ENCODE data around the gene SND1.

DNA sequence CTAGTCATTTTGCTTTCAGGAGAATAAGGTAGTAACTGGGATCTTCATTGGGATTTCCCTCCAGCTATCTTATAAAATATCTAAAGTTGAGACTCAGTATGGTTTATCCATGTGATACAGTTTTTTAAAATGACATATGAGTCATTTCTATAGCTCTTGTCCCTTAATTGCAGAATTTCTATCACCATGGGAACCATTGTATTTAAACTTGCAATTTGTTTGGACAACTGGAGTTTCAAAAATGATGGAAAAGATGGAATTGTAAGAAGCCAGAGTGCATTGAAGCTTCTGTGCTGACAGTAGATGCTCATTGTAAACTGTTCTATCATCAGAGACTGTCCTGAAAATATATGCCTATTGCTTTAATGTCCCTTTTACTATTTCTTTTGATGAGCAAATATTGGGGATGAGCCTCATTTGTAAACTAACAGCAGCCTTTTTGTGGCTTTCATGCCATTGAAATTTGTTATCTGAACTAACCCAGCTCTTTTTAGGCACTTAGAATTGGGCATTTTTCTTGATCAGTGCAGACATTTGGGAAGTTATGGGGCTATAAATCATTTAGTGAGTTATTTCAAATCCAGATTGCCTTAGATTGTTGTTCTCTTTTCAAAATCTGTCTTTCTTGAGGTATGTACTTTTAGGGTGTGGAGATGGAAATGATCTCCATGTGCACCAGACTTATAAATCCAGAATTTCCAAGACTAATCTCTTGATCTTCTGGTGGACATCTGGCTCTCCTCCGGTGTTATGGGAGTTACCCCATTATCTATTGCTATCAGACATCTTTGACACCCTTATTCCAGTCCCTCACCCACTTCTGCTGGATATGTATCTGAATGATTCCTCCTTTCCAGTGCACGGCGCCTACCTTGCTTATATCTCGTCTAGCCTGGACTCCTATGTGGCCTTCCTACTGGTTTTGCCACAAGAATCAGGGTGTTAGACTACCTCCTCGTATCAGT lies 159.0 kb downstream of the SND1 start:
- TF ChIP-seq CTCF (IDR thresholded peaks at IDR 0.05 in 8 of 11, conservative IDR thresholded peaks at IDR 0.05 in 3 of 11), result no peak
- TF ChIP-seq POLR2A (IDR thresholded peaks at IDR 0.05), result no peak
- no peak for TF ChIP-seq POLR2AphosphoS5 (IDR thresholded peaks at IDR 0.05)
